Stomach (tissue), 9 donors: ENCODE data around the gene VEZT. TPM values are rescaled to one million over a fixed set of nuclear protein-coding genes. Genes with fewer than 3 reads are reported as not detected.

Experiments used
- DNase-seq, 2 donors: peaks; one replicate each; pipeline versions ENCODE4 v3.0.0 to v3.0.0-alpha.2; 2013 to 2019
- H3K27ac ChIP-seq, 5 donors: fragments of 200-600 bp in 4 of 5; sonication (generic) in 4 of 5; one replicate each; pipeline ENCODE4 v1.5.1; 2013 to 2019; ENCODE audit warnings: mild to moderate bottlenecking in 1 of 5, moderate library complexity in 1 of 5
- H3K27me3 ChIP-seq, 3 donors: fragments of 200-600 bp; sonication (generic); one replicate each; pipeline ENCODE4 v1.5.1; 2017 to 2019; ENCODE audit warnings: mixed run types in 1 of 3
- H3K36me3 ChIP-seq, 4 donors: fragments of 200-600 bp; sonication (generic); 1 replicate in 3 of 4; 2 replicates in 1 of 4; pipeline ENCODE4 v1.5.1; 2016 to 2019
- H3K4me1 ChIP-seq, 4 donors: fragments of 200-600 bp; sonication (generic); one replicate each; pipeline ENCODE4 v1.5.1; 2016 to 2019
- H3K4me3 ChIP-seq, 4 donors: fragments of 200-600 bp; sonication (generic) in 3 of 4; one replicate each; pipeline ENCODE4 v1.5.1; 2016 to 2019; ENCODE audit warnings: mild to moderate bottlenecking in 1 of 4
- H3K9me3 ChIP-seq, 4 donors: fragments of 200-600 bp; sonication (generic); one replicate each; pipeline ENCODE4 v1.5.1; 2016 to 2019
- EP300 ChIP-seq: sonication (generic); formaldehyde crosslinking; IDR thresholded peaks from one replicate; pipeline ENCODE4 v1.6.1; 2017; ENCODE audit warnings: antibody characterized with exemption
- POLR2A ChIP-seq, 4 donors: fragments of 450-650 bp; IDR thresholded peaks; one replicate each; pipeline ENCODE4 v1.6.1; 2016; ENCODE audit warnings: antibody characterized with exemption in 4 of 4, control low read depth in 2 of 4, mild to moderate bottlenecking in 1 of 4, moderate library complexity in 1 of 4
- POLR2AphosphoS5 ChIP-seq, 3 donors: sonication (generic); formaldehyde crosslinking; IDR thresholded peaks; one replicate each; pipeline ENCODE4 v1.6.1; 2016; ENCODE audit warnings: antibody characterized with exemption in 3 of 3
- WGBS, 5 donors: extraction: QIAGEN DNeasy Blood & Tissue Kit in 3 of 5; methylation state at CpG; one replicate each; pipeline versions ENCODE4 v1.1.5 to v1.1.7; 2013 to 2018; 5-methylcytosine and 5-hydroxymethylcytosine counted together
- intact Hi-C: fragments of 100-400 bp; cut with DNase I; formaldehyde crosslinking; loops from one replicate; pipeline ENCODE4 v1.15.1; 2023; ENCODE audit warnings: low total_unique reads
- polyA plus RNA-seq, 3 donors: library from polyadenylated mRNA; stranded (reverse); fragments of 200-250 nt; gene quantifications; one replicate each; pipeline ENCODE4 v1.2.3, GENCODE V29; 2013
- total RNA-seq, 5 donors: library from RNA; depleted of rRNA; stranded (reverse); fragments of >200 nt; gene quantifications; one replicate each; pipeline versions ENCODE4 v1.1.0 to v1.2.3, GENCODE V29; 2014 to 2016
- TF ChIP-seq, protein P1 (sequence below), 7 experiments: fragments of 450-650 bp in 4 of 7; fragments of 200-600 bp in 3 of 7; sonication (generic) in 3 of 7; IDR thresholded peaks; one replicate each; pipeline ENCODE4 v1.5.1; 2016 to 2019; ENCODE audit warnings: antibody characterized with exemption in 7 of 7, control low read depth in 2 of 7, mild to moderate bottlenecking in 1 of 7
- donor health status: healthy with polysubstance abuse.
- donor health status: Bipolar disorder and iron deficiency.
- donor health status: healthy.

VEZT gene
- total and polyA plus RNA-seq, 8 donors = 11.0 to 165 (median 46.7) TPM

DNA sequence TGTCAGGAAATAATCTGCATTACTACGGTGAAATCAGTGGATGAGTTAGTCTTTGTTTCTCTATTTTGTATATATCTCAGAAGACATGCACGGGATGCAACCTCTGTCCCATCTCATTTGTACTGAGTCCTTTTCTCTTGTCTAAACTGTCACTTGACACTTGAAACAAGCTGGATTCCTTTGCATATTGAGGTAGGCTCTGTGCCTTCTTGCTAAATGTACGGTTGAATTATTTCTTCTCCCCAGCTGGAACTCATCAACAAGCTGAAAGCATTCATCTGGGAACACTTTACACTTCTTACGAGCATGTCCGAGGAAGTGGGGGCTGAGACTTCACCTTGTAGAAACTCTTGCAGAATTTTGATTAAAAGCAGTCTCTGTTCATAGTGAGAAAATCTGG lies 119.5 kb downstream of the VEZT start:
- no peak for TF ChIP-seq POLR2A (IDR thresholded peaks at IDR 0.05)
- TF ChIP-seq EP300 = no peak
- no peak for TF ChIP-seq POLR2AphosphoS5 (IDR thresholded peaks at IDR 0.05)
- TF ChIP-seq, protein P1, sequence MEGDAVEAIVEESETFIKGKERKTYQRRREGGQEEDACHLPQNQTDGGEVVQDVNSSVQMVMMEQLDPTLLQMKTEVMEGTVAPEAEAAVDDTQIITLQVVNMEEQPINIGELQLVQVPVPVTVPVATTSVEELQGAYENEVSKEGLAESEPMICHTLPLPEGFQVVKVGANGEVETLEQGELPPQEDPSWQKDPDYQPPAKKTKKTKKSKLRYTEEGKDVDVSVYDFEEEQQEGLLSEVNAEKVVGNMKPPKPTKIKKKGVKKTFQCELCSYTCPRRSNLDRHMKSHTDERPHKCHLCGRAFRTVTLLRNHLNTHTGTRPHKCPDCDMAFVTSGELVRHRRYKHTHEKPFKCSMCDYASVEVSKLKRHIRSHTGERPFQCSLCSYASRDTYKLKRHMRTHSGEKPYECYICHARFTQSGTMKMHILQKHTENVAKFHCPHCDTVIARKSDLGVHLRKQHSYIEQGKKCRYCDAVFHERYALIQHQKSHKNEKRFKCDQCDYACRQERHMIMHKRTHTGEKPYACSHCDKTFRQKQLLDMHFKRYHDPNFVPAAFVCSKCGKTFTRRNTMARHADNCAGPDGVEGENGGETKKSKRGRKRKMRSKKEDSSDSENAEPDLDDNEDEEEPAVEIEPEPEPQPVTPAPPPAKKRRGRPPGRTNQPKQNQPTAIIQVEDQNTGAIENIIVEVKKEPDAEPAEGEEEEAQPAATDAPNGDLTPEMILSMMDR (IDR thresholded peaks at IDR 0.05) = no peak
- peaks cover 0 to 19% (median 7%) of the 10 kb centered on the region in 4 donors for H3K4me1 ChIP-seq
- WGBS, 5 donors = 51 to 80% (median 66%) methylated on average over 5 of the region's 5 CpGs
- H3K4me3 ChIP-seq = no peak overlapping the region
- H3K27ac ChIP-seq = peak overlapping the region in 1 of 5 donors; percentile 70
- intact Hi-C loops = loop anchor here (5.0 kb wide), 1 partner anchor 220 kb away; no protein-coding TSS in a partner anchor
- DNase-seq = peak in 1 of 2 donors; percentile 31
- H3K9me3 ChIP-seq = no peaks in the 10 kb centered on the region
- H3K27me3 ChIP-seq = no peaks in the 10 kb centered on the region
- H3K36me3 ChIP-seq = no peaks in the 10 kb centered on the region

DNA sequence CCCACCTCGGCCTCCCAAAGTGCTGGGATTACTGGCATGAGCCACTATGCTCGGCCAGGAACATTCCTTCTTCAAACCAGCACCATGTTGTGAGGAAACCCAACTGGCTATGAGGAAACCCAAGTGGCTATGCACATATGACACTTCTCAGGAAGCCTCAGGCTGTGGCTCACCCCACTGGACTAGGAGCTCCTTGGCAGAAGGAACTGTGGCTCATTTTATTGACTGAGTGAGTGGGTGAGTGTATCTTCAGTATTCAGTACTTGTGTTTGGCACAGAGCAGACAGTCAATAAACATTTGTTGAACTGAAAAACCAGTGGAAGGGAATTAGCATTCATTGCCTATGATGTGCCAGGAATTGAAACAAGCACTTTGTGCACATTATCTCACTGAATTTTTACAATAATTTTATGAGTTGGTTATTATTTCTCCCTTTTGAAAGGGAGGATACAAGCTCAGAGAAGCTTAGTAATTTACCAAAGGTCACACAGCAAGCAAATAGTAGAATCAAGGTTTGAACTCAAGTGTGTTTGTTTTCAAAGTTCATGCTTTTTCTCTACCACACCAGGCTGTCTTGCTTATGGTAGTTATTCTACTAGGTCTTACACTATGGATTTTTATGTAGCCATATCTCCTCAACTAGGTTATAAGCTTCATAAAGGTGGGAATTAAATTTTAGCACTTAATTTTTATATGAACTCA lies 121.6 kb downstream of the VEZT start:
- intact Hi-C loops = loop anchor here (5.0 kb wide), 1 partner anchor 222 kb away; no protein-coding TSS in a partner anchor
- H3K27me3 ChIP-seq = no peaks in the 10 kb centered on the region
- no peak for DNase-seq
- no peak overlapping the region for H3K27ac ChIP-seq
- no peak for TF ChIP-seq POLR2A (IDR thresholded peaks at IDR 0.05)
- TF ChIP-seq, protein P1 (IDR thresholded peaks at IDR 0.05) = no peak
- no peak for TF ChIP-seq EP300
- TF ChIP-seq POLR2AphosphoS5 (IDR thresholded peaks at IDR 0.05) = no peak
- no peaks in the 10 kb centered on the region for H3K36me3 ChIP-seq
- peaks cover 0 to 19% (median 7%) of the 10 kb centered on the region in 4 donors for H3K4me1 ChIP-seq
- no peak overlapping the region for H3K4me3 ChIP-seq
- H3K9me3 ChIP-seq = no peaks in the 10 kb centered on the region
- 82 to 97% (median 93%) methylated on average over 2 of the region's 2 CpGs for WGBS, 5 donors

DNA sequence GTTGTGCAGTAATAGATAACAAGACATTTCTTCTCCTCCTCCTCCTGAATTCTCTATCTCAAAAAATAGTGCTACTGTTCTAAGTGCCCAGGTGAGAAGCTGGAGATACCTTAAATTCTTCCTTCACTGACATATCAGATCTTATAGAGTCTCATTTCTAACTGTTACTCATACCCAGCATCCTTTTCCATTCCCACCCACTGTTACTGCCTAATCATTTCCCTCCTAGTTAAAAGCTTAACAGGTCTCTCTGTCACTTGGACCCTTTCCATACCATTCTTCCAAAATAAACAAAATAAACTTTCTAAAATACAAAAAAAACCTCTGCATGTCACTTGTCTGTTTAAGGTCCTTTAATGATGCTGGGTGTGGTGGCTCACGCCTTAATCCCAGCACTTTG lies 124.4 kb downstream of the VEZT start:
- no peaks in the 10 kb centered on the region for H3K27me3 ChIP-seq
- TF ChIP-seq, protein P1 (IDR thresholded peaks at IDR 0.05) = no peak
- TF ChIP-seq EP300 (no peak), POLR2AphosphoS5 (IDR thresholded peaks at IDR 0.05) (no peak), POLR2A (IDR thresholded peaks at IDR 0.05) (no peak)
- H3K27ac ChIP-seq = no peak overlapping the region
- H3K36me3 ChIP-seq = no peaks in the 10 kb centered on the region
- H3K9me3 ChIP-seq = no peaks in the 10 kb centered on the region
- H3K4me3 ChIP-seq = no peak overlapping the region
- H3K4me1 ChIP-seq = peaks cover 0 to 4% (median 0%) of the 10 kb centered on the region in 4 donors
- DNase-seq = no peak
- intact Hi-C loops = no loop called here
- 91 to 100% (median 94%) methylated on average over 1 of the region's 1 CpG for WGBS, 5 donors

DNA sequence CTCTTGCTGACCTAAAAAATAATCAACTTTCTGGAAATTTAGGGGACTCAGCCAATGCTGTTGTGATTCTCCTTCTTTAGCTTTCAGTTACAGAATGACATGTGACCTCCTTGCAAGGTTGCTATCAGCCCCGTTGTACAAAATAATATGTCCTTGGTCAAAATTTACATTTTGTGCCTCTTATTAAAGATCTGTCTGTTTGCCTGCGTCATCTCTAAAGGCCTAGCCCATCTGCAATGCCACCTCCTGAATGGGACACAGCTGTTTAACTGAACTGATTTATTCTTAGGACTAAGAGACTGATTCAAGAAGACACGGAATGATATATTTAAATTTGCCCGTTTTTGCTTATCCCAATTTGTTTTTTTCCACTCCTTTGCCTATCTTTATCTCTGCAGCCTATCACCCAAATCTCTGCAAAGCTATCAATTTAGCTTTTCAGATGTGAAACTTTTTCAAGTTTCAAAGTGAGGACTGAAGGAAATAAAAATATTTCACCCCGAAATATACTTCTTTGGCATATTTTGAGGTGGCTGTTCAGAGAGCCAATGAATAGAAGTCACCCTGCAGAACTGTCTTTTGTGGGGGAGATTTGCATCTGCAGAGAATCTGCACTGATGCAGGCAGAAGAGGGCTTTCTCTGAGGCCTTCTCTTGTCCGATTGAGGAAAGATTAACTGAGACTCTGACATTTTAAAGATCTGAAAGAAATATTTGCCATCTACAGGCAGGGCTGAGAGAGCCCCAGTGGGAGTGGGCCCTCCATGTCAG lies 126.0 kb downstream of the VEZT start:
- H3K27me3 ChIP-seq = no peaks in the 10 kb centered on the region
- WGBS, 5 donors = 74 to 90% (median 82%) methylated on average over 6 of the region's 6 CpGs
- DNase-seq = no peak
- H3K4me3 ChIP-seq = no peak overlapping the region
- H3K27ac ChIP-seq = no peak overlapping the region
- H3K4me1 ChIP-seq = no peaks in the 10 kb centered on the region
- no peaks in the 10 kb centered on the region for H3K36me3 ChIP-seq
- TF ChIP-seq, protein P1 (IDR thresholded peaks at IDR 0.05) = no peak
- TF ChIP-seq POLR2AphosphoS5 (IDR thresholded peaks at IDR 0.05) = no peak
- no peak for TF ChIP-seq EP300
- no peak for TF ChIP-seq POLR2A (IDR thresholded peaks at IDR 0.05)
- H3K9me3 ChIP-seq = no peaks in the 10 kb centered on the region
- intact Hi-C loops = no loop called here
